ENCODE data around the gene PPIL4. TPM values are rescaled to one million over a fixed set of nuclear protein-coding genes. Genes with fewer than 3 reads are reported as not detected.

PPIL4 gene
- total RNA-seq, 1 experiment from 2014 or later, result 22.6 TPM

GRCh38 chr6:149566410-149567193, 20.8 kb upstream of the PPIL4 start:
- intact Hi-C loops (cut with micrococcal nuclease; ENCODE audit: unreplicated experiment), result no loop called here
- Mint-ChIP-seq H3K36me3 (ENCODE audit: insufficient read depth, unreplicated experiment) (peaks cover 25% of the 10 kb centered on the region), H3K27ac (ENCODE audit: unreplicated experiment) (peak overlapping the region; percentile 20), H3K27me3 (ENCODE audit: unreplicated experiment) (no peaks in the 10 kb centered on the region), H3K4me1 (ENCODE audit: low read depth, unreplicated experiment) (no peaks in the 10 kb centered on the region), H3K9me3 (ENCODE audit: low read depth, unreplicated experiment) (no peaks in the 10 kb centered on the region), H3K4me3 (ENCODE audit: low read depth, unreplicated experiment) (peak overlapping the region; percentile 85)
- CTCF ChIA-PET, result interaction anchor here (0.6 to 0.7 kb wide), 3 partner anchors 249 to 519 kb away, joined by 3 to 4 read pairs (median 3); partner anchors contain the start of gene TAB2
- no TSS peak for BruUV-seq (replicated peaks)
- TF ChIP-seq CTCF (IDR thresholded peaks at IDR 0.05; ENCODE audit: unreplicated experiment), result no peak
- DNase-seq, result peak; percentile 48

- peak within 1 kb of the TSS; percentile 85 for H3K4me3 Mint-ChIP-seq (ENCODE audit: low read depth, unreplicated experiment)
- H3K27ac Mint-ChIP-seq (ENCODE audit: unreplicated experiment), result peak within 1 kb of the TSS; percentile 20
- peak; percentile 93 for DNase-seq
- no peaks in the 10 kb centered on the region for H3K4me1 Mint-ChIP-seq (ENCODE audit: low read depth, unreplicated experiment)
- CTCF ChIA-PET, result interaction anchor here (0.5 to 0.7 kb wide), 5 partner anchors 44 to 518 kb away, joined by 3 to 4 read pairs (median 3); partner anchors contain the start of gene TAB2
- no TSS peak for BruUV-seq (replicated peaks)
- peak; percentile 32 for TF ChIP-seq CTCF (IDR thresholded peaks at IDR 0.05; ENCODE audit: unreplicated experiment)
- intact Hi-C loops (cut with micrococcal nuclease; ENCODE audit: unreplicated experiment), result no loop called here
- H3K36me3 Mint-ChIP-seq (ENCODE audit: insufficient read depth, unreplicated experiment), result peaks cover 25% of the 10 kb centered on the region
- no peaks in the 10 kb centered on the region for H3K9me3 Mint-ChIP-seq (ENCODE audit: low read depth, unreplicated experiment)
- H3K27me3 Mint-ChIP-seq (ENCODE audit: unreplicated experiment), result no peaks in the 10 kb centered on the region
Measured at GRCh38 chr6:149565527-149566409, 19.9 kb upstream of the PPIL4 start, which contains the start of gene GINM1. GINM1 (plus strand) TSS chr6:149566375; CDS start chr6:149566415, 40 bp downstream.

GRCh38 chr6:149563928-149564325, 18.1 kb upstream of the PPIL4 start:
- no peak overlapping the region for H3K27ac Mint-ChIP-seq (ENCODE audit: unreplicated experiment)
- peaks cover 10% of the 10 kb centered on the region for H3K27me3 Mint-ChIP-seq (ENCODE audit: unreplicated experiment)
- intact Hi-C loops (cut with micrococcal nuclease; ENCODE audit: unreplicated experiment), result no loop called here
- DNase-seq, result no peak
- CTCF ChIA-PET, result interaction anchor here (1.4 kb wide), 1 partner anchor 13 kb away, joined by 3 read pairs; no protein-coding TSS in a partner anchor
- TF ChIP-seq CTCF (IDR thresholded peaks at IDR 0.05; ENCODE audit: unreplicated experiment), result no peak
- peaks cover 25% of the 10 kb centered on the region for H3K36me3 Mint-ChIP-seq (ENCODE audit: insufficient read depth, unreplicated experiment)
- no peaks in the 10 kb centered on the region for H3K4me1 Mint-ChIP-seq (ENCODE audit: low read depth, unreplicated experiment)
- H3K9me3 Mint-ChIP-seq (ENCODE audit: low read depth, unreplicated experiment), result no peaks in the 10 kb centered on the region
- H3K4me3 Mint-ChIP-seq (ENCODE audit: low read depth, unreplicated experiment), result no peak overlapping the region
- no TSS peak for BruUV-seq (replicated peaks)

GRCh38 chr6:149563203-149563927, 17.5 kb upstream of the PPIL4 start:
- no peak overlapping the region for H3K4me3 Mint-ChIP-seq (ENCODE audit: low read depth, unreplicated experiment)
- H3K36me3 Mint-ChIP-seq (ENCODE audit: insufficient read depth, unreplicated experiment), result peaks cover 25% of the 10 kb centered on the region
- TF ChIP-seq CTCF (IDR thresholded peaks at IDR 0.05; ENCODE audit: unreplicated experiment), result no peak
- no peak overlapping the region for H3K27ac Mint-ChIP-seq (ENCODE audit: unreplicated experiment)
- peaks cover 10% of the 10 kb centered on the region for H3K27me3 Mint-ChIP-seq (ENCODE audit: unreplicated experiment)
- CTCF ChIA-PET, result interaction anchor here (0.6 to 1.4 kb wide), 2 partner anchors 12 to 141 kb away, joined by 3 to 8 read pairs; no protein-coding TSS in a partner anchor
- intact Hi-C loops (cut with micrococcal nuclease; ENCODE audit: unreplicated experiment), result no loop called here
- H3K9me3 Mint-ChIP-seq (ENCODE audit: low read depth, unreplicated experiment), result no peaks in the 10 kb centered on the region
- BruUV-seq (replicated peaks), result no TSS peak
- no peaks in the 10 kb centered on the region for H3K4me1 Mint-ChIP-seq (ENCODE audit: low read depth, unreplicated experiment)
- no peak for DNase-seq
